CD4-positive, alpha-beta T cell treated with Interferon gamma for 1 hour (primary cell): ENCODE data around the gene SLC35E2B.
"Not testable (repeated sequence)": the region's sequence is repeated elsewhere in the genome, so short reads cannot be mapped to it uniquely, and the experiment has no call there.

Experiments used
- DNase-seq: peaks from one replicate; pipeline ENCODE4 v3.0.0-alpha.2; 2020

The SLC35E2B gene

GRCh38 chr1:1692714-1693647 lies at the start of gene SLC35E2B:
SLC35E2B (minus strand) TSS chr1:1692795; CDS start chr1:1676699, 16,096 bp downstream.
- peak; percentile 89 for DNase-seq

- not testable (repeated sequence) for DNase-seq
Measured at GRCh38 chr1:1741013-1741412, 48.4 kb upstream of the SLC35E2B start.

- not testable (repeated sequence) for DNase-seq
Measured at GRCh38 chr1:1738799-1739337, 46.3 kb upstream of the SLC35E2B start.

- DNase-seq = not testable (repeated sequence)
Measured at GRCh38 chr1:1737675-1738590, 45.3 kb upstream of the SLC35E2B start.

GRCh38 chr1:1732381-1732780 lies 39.8 kb upstream of the SLC35E2B start:
- no peak for DNase-seq

- no peak for DNase-seq
Measured at GRCh38 chr1:1730870-1731269, 38.3 kb upstream of the SLC35E2B start.

- DNase-seq = not testable (repeated sequence)
Measured at GRCh38 chr1:1730230-1730629, 37.6 kb upstream of the SLC35E2B start.

GRCh38 chr1:1729116-1729816 lies 36.7 kb upstream of the SLC35E2B start:
- DNase-seq = not testable (repeated sequence)

GRCh38 chr1:1728308-1729005 lies 35.9 kb upstream of the SLC35E2B start:
- DNase-seq = not testable (repeated sequence)

- not testable (repeated sequence) for DNase-seq
Measured at GRCh38 chr1:1727131-1727651, 34.6 kb upstream of the SLC35E2B start.

GRCh38 chr1:1726088-1726487 lies 33.5 kb upstream of the SLC35E2B start:
- DNase-seq = not testable (repeated sequence)

GRCh38 chr1:1724035-1724864 lies 31.7 kb upstream of the SLC35E2B start, which contains the start of gene CDK11A:
CDK11A (minus strand) TSS chr1:1724357; CDS start chr1:1722818, 1,539 bp downstream.
- peak; percentile 96 for DNase-seq

GRCh38 chr1:1721201-1721600 lies 28.6 kb upstream of the SLC35E2B start:
- no peak for DNase-seq

- not testable (repeated sequence) for DNase-seq
Measured at GRCh38 chr1:1715109-1715883, 22.7 kb upstream of the SLC35E2B start.

- DNase-seq = not testable (repeated sequence)
Measured at GRCh38 chr1:1707897-1708296, 15.3 kb upstream of the SLC35E2B start.

GRCh38 chr1:1707241-1707640 lies 14.6 kb upstream of the SLC35E2B start:
- not testable (repeated sequence) for DNase-seq

GRCh38 chr1:1705623-1706022 lies 13.0 kb upstream of the SLC35E2B start:
- DNase-seq = not testable (repeated sequence)

- not testable (repeated sequence) for DNase-seq
Measured at GRCh38 chr1:1704284-1704957, 11.8 kb upstream of the SLC35E2B start.

- DNase-seq = no peak
Measured at GRCh38 chr1:1703796-1704195, 11.2 kb upstream of the SLC35E2B start.
